Neural cell (in vitro differentiated cells): ENCODE results near the gene CEP128. TPM values are rescaled to one million over a fixed set of nuclear protein-coding genes. Genes with fewer than 3 reads are reported as not detected.

Experiments
- H2AFZ ChIP-seq: fragments of 200-600, 300-800 bp; sonication (generic), shearing (Covaris generic); 2 replicates; pipeline ENCODE4 v1.6.0; 2014; ENCODE audit warnings: low read depth, mild to moderate bottlenecking, antibody characterized with exemption, low read length, moderate library complexity
- H3F3A ChIP-seq: fragments of 200-600 bp; shearing (Covaris generic); 2 replicates; pipeline ENCODE4 v1.6.1; 2016; ENCODE audit warnings: mild to moderate bottlenecking, moderate library complexity, mixed read lengths, antibody characterized with exemption, low read length; ENCODE audit not compliant: insufficient read depth, poor library complexity, severe bottlenecking
- H3K27ac ChIP-seq: fragments of 200-600, 300-800 bp; sonication (generic), shearing (Covaris generic); 2 replicates; pipeline ENCODE4 v1.5.1; 2014; ENCODE audit warnings: mild to moderate bottlenecking, low read length, moderate library complexity
- H3K27me3 ChIP-seq: fragments of 300-800, 200-600 bp; sonication (generic), shearing (Covaris generic); 2 replicates; pipeline ENCODE4 v1.6.0; 2014; ENCODE audit warnings: mild to moderate bottlenecking, low read depth, low read length, moderate library complexity; ENCODE audit not compliant: insufficient read depth
- H3K36me3 ChIP-seq: fragments of 300-800, 200-600 bp; sonication (generic), shearing (Covaris generic); 2 replicates; pipeline ENCODE4 v1.5.1; 2014; ENCODE audit warnings: mild to moderate bottlenecking, antibody characterized with exemption, low read length, moderate library complexity; ENCODE audit not compliant: insufficient read depth
- H3K4me2 ChIP-seq: fragments of 300-800, 200-600 bp; sonication (generic), shearing (Covaris generic); 2 replicates; pipeline ENCODE4 v1.6.0; 2014; ENCODE audit warnings: mild to moderate bottlenecking, low read length
- H3K4me3 ChIP-seq: fragments of 300-800, 200-600 bp; sonication (generic), shearing (Covaris generic); 2 replicates; pipeline ENCODE4 v1.5.1; 2014; ENCODE audit warnings: mild to moderate bottlenecking, low read length, moderate library complexity
- H3K79me2 ChIP-seq: fragments of 200-600 bp; shearing (Covaris generic); replicated peaks from 2 replicates; pipeline ENCODE4 v1.6.0; 2014; ENCODE audit warnings: mild to moderate bottlenecking, low read length, moderate library complexity; ENCODE audit not compliant: insufficient read depth
- H3K9ac ChIP-seq: fragments of 300-800, 200-600 bp; sonication (generic), shearing (Covaris generic); 2 replicates; pipeline ENCODE4 v1.6.1; 2016; ENCODE audit warnings: mild to moderate bottlenecking, low read length, mixed read lengths
- H3K9me2 ChIP-seq: fragments of 200-600 bp; shearing (Covaris generic); 2 replicates; pipeline ENCODE4 v1.6.1; 2016; ENCODE audit warnings: mild to moderate bottlenecking, low read length, mixed read lengths; ENCODE audit not compliant: insufficient read depth
- H3K9me3 ChIP-seq: fragments of 200-600, 300-800 bp; sonication (generic), shearing (Covaris generic); 2 replicates; pipeline ENCODE4 v1.6.1; 2016; ENCODE audit warnings: mild to moderate bottlenecking, mixed run types, low read length, moderate library complexity, mixed read lengths
- H4K20me1 ChIP-seq: fragments of 200-600 bp; shearing (Covaris generic); 2 replicates; pipeline ENCODE4 v1.6.1; 2016; ENCODE audit warnings: mild to moderate bottlenecking, mixed run types; ENCODE audit not compliant: insufficient read depth
- EP300 ChIP-seq: fragments of 450-650 bp; conservative IDR thresholded peaks from 2 replicates; pipeline ENCODE4 v1.6.1; 2014; ENCODE audit warnings: antibody characterized with exemption, mild to moderate bottlenecking, moderate library complexity; ENCODE audit not compliant: poor library complexity, severe bottlenecking
- EZH2 ChIP-seq: fragments of 200-600, 300-800 bp; shearing (Covaris generic), sonication (generic); IDR thresholded peaks from 2 replicates; pipeline ENCODE4 v1.6.1; 2014; ENCODE audit warnings: antibody characterized with exemption, low read length, borderline replicate concordance, mild to moderate bottlenecking; ENCODE audit not compliant: insufficient read depth, poor library complexity, severe bottlenecking
- MXI1 ChIP-seq: fragments of 450-650 bp; conservative IDR thresholded peaks from 2 replicates; pipeline ENCODE4 v1.6.1; 2014; ENCODE audit warnings: antibody characterized with exemption, mild to moderate bottlenecking; ENCODE audit not compliant: poor library complexity, severe bottlenecking
- POLR2AphosphoS5 ChIP-seq: IDR thresholded peaks from 2 replicates; pipeline ENCODE4 v1.6.1; 2012
- RAD21 ChIP-seq: fragments of 450-650 bp; conservative IDR thresholded peaks from 2 replicates; pipeline ENCODE4 v1.6.1; 2014; ENCODE audit warnings: antibody characterized with exemption, mild to moderate bottlenecking, moderate library complexity
- SMC3 ChIP-seq: fragments of 450-650 bp; conservative IDR thresholded peaks from 2 replicates; pipeline ENCODE4 v1.6.1; 2014; ENCODE audit warnings: antibody characterized with exemption, mild to moderate bottlenecking, moderate library complexity; ENCODE audit not compliant: poor library complexity
- TAF1 ChIP-seq: IDR thresholded peaks from 2 replicates; pipeline ENCODE4 v1.6.1; 2012; ENCODE audit warnings: low read depth
- polyA plus RNA-seq: library from polyadenylated mRNA; depleted of rRNA; stranded (reverse); fragments of >200 nt; gene quantifications from 2 replicates; pipeline ENCODE4 v1.2.3, GENCODE V29; 2014
- TF ChIP-seq, protein P1 (sequence below): fragments of 450-650 bp; IDR thresholded peaks from 2 replicates; pipeline ENCODE4 v1.5.1; 2014; ENCODE audit warnings: antibody characterized with exemption, mild to moderate bottlenecking, moderate library complexity; ENCODE audit not compliant: poor library complexity, severe bottlenecking
- TF ChIP-seq, protein P2 (sequence below): IDR thresholded peaks from 2 replicates; pipeline ENCODE4 v1.6.1; 2012; ENCODE audit warnings: borderline replicate concordance

The CEP128 gene
- polyA plus RNA-seq, 1 donor from 2014 or later = 5.5 TPM

DNA sequence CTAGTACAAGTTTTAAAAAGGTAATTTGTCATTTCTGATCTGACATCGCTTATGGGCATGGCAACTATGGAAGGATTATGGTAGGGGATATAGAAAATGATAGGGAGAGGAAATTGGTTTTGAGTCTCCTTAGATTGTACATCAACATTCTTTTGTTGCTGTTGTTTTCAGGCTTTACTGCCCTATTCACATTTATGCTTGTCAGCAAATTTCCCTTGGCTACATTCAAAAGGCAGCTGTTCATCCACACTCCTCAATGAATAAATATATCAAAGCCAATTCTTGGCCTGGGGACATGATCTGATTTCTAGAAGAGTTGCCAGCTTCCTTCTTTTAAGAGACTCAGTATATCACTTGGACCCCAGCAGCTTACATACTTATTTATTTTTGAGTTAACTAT, 283.4 kb downstream of the CEP128 start:
- no peaks in the 10 kb centered on the region for H3K9me2 ChIP-seq
- H3K27me3 ChIP-seq = no peaks in the 10 kb centered on the region

DNA sequence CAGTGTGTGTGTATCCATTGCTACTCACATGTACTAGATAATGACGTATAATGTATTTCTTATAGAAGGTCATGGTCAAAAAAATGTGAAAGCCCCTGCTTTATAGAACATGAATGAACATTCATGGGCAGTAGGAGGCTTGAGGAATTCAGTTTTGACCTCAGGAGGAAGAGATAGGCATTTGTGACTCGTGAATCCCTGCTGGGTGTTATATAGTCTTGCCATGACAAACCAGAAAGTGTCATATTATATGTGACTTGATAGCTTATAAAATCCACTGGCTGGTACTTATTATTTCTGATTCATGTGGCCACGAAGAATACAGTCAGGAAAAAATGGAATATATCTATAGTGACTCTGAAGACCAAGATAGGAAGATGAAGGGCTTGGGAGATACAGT, 287.6 kb downstream of the CEP128 start:
- no peak for TF ChIP-seq EP300
- no peak for TF ChIP-seq POLR2AphosphoS5
- TF ChIP-seq, protein P1, sequence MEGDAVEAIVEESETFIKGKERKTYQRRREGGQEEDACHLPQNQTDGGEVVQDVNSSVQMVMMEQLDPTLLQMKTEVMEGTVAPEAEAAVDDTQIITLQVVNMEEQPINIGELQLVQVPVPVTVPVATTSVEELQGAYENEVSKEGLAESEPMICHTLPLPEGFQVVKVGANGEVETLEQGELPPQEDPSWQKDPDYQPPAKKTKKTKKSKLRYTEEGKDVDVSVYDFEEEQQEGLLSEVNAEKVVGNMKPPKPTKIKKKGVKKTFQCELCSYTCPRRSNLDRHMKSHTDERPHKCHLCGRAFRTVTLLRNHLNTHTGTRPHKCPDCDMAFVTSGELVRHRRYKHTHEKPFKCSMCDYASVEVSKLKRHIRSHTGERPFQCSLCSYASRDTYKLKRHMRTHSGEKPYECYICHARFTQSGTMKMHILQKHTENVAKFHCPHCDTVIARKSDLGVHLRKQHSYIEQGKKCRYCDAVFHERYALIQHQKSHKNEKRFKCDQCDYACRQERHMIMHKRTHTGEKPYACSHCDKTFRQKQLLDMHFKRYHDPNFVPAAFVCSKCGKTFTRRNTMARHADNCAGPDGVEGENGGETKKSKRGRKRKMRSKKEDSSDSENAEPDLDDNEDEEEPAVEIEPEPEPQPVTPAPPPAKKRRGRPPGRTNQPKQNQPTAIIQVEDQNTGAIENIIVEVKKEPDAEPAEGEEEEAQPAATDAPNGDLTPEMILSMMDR = no peak
- TF ChIP-seq, protein P2, sequence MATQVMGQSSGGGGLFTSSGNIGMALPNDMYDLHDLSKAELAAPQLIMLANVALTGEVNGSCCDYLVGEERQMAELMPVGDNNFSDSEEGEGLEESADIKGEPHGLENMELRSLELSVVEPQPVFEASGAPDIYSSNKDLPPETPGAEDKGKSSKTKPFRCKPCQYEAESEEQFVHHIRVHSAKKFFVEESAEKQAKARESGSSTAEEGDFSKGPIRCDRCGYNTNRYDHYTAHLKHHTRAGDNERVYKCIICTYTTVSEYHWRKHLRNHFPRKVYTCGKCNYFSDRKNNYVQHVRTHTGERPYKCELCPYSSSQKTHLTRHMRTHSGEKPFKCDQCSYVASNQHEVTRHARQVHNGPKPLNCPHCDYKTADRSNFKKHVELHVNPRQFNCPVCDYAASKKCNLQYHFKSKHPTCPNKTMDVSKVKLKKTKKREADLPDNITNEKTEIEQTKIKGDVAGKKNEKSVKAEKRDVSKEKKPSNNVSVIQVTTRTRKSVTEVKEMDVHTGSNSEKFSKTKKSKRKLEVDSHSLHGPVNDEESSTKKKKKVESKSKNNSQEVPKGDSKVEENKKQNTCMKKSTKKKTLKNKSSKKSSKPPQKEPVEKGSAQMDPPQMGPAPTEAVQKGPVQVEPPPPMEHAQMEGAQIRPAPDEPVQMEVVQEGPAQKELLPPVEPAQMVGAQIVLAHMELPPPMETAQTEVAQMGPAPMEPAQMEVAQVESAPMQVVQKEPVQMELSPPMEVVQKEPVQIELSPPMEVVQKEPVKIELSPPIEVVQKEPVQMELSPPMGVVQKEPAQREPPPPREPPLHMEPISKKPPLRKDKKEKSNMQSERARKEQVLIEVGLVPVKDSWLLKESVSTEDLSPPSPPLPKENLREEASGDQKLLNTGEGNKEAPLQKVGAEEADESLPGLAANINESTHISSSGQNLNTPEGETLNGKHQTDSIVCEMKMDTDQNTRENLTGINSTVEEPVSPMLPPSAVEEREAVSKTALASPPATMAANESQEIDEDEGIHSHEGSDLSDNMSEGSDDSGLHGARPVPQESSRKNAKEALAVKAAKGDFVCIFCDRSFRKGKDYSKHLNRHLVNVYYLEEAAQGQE = no peak
- TF ChIP-seq TAF1 = no peak
- TF ChIP-seq EZH2 = no peak
- no peak for TF ChIP-seq SMC3
- no peak for TF ChIP-seq RAD21
- TF ChIP-seq MXI1 = no peak
- no peak overlapping the region for H3K9ac ChIP-seq
- H4K20me1 ChIP-seq = no peaks in the 10 kb centered on the region

More for the DNA sequence above, 283.4 kb downstream of the CEP128 start:
- H3K9ac ChIP-seq = no peak overlapping the region
- no peak overlapping the region for H3K27ac ChIP-seq
- no peak overlapping the region for H2AFZ ChIP-seq
- no peaks in the 10 kb centered on the region for H3F3A ChIP-seq
- no peaks in the 10 kb centered on the region for H4K20me1 ChIP-seq
- H3K9me3 ChIP-seq = no peaks in the 10 kb centered on the region
- no peak overlapping the region for H3K4me3 ChIP-seq
- H3K79me2 ChIP-seq = no peaks in the 10 kb centered on the region
- no peaks in the 10 kb centered on the region for H3K36me3 ChIP-seq
- no peak for TF ChIP-seq MXI1
- no peak for TF ChIP-seq EP300
- no peak overlapping the region for H3K4me2 ChIP-seq

More for the DNA sequence above, 287.6 kb downstream of the CEP128 start:
- Histone ChIP-seq H3K9me2 (no peaks in the 10 kb centered on the region), H2AFZ (no peak overlapping the region), H3K27me3 (no peaks in the 10 kb centered on the region), H3K79me2 (no peaks in the 10 kb centered on the region), H3K4me3 (no peak overlapping the region), H3K36me3 (no peaks in the 10 kb centered on the region), H3K4me2 (no peak overlapping the region), H3K27ac (no peak overlapping the region), H3K9me3 (no peaks in the 10 kb centered on the region), H3F3A (no peaks in the 10 kb centered on the region)
